ENCODE results near the gene PCGF3. TPM values are rescaled to one million over a fixed set of nuclear protein-coding genes. Genes with fewer than 3 reads are reported as not detected.

Gene PCGF3
- total RNA-seq, 2 experiments from 2014 or later, result 24.7 to 25.9 TPM

DNA sequence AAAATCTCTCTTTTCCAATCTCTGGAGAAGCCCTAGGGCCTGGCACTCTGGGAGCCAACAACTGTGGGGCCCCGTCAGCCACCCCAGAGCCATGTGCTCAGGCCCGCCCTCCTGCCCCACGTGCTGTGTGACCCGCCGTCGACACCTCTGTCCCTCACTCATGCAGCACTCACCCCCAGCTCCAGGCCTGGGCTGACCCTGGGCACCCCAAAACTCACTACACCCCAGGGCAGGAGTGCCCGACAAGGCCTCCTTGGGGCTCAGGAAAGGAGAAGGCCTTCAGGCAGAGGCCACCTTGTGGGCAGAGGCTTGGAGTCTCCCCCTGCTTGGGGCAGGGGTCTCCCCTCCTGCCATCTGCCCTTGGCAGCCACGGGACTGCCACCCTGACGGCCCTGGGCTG lies 25.5 kb upstream of the PCGF3 start:
- Mint-ChIP-seq H3K27ac (no peak overlapping the region), H3K4me1 (ENCODE audit: low read depth) (peaks cover 8% of the 10 kb centered on the region), H3K36me3 (ENCODE audit: low read depth) (no peaks in the 10 kb centered on the region), H3K4me3 (no peak overlapping the region), H3K9me3 (no peaks in the 10 kb centered on the region), H3K27me3 (ENCODE audit: low read depth) (peaks cover 2% of the 10 kb centered on the region)
- intact Hi-C loops (cut with micrococcal nuclease), result no loop called here
- CTCF ChIA-PET, result no interaction called here
- no peak for DNase-seq

GRCh38 chr4:680551-680927 lies 25.1 kb upstream of the PCGF3 start:
- H3K27me3 Mint-ChIP-seq (ENCODE audit: low read depth), result peaks cover 4% of the 10 kb centered on the region
- CTCF ChIA-PET, result no interaction called here
- peaks cover 8% of the 10 kb centered on the region for H3K4me1 Mint-ChIP-seq (ENCODE audit: low read depth)
- intact Hi-C loops (cut with micrococcal nuclease), result no loop called here
- DNase-seq, result no peak
- peak overlapping the region; percentile 18 for H3K4me3 Mint-ChIP-seq
- H3K9me3 Mint-ChIP-seq, result no peaks in the 10 kb centered on the region
- H3K36me3 Mint-ChIP-seq (ENCODE audit: low read depth), result no peaks in the 10 kb centered on the region
- no peak overlapping the region for H3K27ac Mint-ChIP-seq

- peaks cover 4% of the 10 kb centered on the region for H3K4me1 Mint-ChIP-seq (ENCODE audit: low read depth)
- intact Hi-C loops (cut with micrococcal nuclease), result no loop called here
- no peak overlapping the region for H3K27ac Mint-ChIP-seq
- peak overlapping the region; percentile 18 for H3K4me3 Mint-ChIP-seq
- H3K27me3 Mint-ChIP-seq (ENCODE audit: low read depth), result peaks cover 4% of the 10 kb centered on the region
- H3K36me3 Mint-ChIP-seq (ENCODE audit: low read depth), result no peaks in the 10 kb centered on the region
- H3K9me3 Mint-ChIP-seq, result no peaks in the 10 kb centered on the region
- DNase-seq, result peak; percentile 33
- CTCF ChIA-PET, result no interaction called here
These were observed 24.5 kb upstream of the PCGF3 start for GRCh38 chr4:680928-681645.

DNA sequence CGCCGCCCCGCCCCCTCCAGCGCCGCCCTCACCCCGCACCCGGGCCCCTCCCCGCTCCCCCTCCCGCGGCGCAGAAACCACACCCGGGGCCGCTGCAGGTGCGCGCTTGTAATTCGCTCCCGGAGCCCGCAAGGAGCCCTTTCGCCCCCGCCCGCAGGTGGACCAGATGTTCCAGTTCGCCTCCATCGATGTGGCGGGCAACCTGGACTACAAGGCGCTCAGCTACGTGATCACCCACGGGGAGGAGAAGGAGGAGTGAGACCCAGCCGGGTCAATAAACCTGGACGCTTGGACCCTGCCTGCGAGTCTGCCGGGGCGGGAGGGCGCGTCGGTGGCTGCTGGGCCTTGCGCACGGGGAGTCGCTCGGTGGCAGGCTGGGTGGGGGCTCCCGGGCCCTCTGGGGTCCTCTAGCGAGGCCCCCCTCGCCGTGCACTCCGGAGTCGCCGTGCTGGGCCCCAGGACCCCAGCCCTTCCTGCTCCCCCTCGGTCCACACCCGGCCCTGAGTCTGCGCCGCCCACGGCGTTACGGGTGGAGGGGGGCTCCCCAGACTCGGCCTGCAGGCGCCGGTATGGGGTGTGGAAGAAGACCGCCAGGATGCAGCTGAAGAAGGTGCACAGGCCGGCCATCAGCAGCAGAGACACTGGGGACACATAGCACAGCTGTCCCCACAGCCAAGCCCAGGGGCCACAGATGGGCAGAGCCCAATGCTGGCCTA lies 23.7 kb upstream of the PCGF3 start:
- H3K9me3 Mint-ChIP-seq, result no peaks in the 10 kb centered on the region
- no peak overlapping the region for H3K27ac Mint-ChIP-seq
- H3K4me3 Mint-ChIP-seq, result no peak overlapping the region
- H3K4me1 Mint-ChIP-seq (ENCODE audit: low read depth), result peaks cover 3% of the 10 kb centered on the region
- no peak for DNase-seq
- intact Hi-C loops (cut with micrococcal nuclease), result no loop called here
- CTCF ChIA-PET, result no interaction called here
- H3K27me3 Mint-ChIP-seq (ENCODE audit: low read depth), result peaks cover 4% of the 10 kb centered on the region
- H3K36me3 Mint-ChIP-seq (ENCODE audit: low read depth), result no peaks in the 10 kb centered on the region

DNA sequence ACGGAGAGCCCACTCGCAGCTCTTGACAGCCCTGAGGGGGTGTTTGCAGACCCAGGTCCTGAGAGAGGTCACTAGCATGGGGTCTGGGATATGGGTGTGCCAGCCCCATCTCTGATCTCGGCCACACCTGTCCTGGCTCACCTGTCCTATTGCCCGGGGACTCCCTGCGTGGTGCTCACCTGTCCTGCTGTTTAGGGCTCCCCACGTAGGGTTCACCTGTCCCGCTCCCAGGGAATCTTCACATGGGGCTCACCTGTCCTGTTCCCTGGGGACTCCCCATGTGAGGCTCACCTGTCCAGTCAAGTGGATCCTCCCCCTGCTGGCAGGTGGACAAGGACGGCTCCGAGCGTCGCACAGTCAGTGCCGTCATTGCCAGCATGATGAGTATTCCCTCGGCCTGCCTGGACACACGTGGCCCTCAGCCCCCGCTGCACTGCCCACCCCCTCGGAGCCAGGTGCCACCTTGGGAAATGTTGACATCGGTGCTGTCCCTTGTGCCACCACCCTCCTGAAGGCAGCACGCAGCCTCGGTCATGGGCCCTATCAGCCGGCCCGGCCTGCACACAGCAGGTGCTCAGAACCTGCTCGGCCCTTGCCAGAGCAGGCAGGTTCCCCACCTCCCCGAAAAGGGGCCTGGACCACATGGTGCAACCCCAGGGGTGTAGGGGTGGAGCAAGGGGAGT lies 23.0 kb upstream of the PCGF3 start:
- Mint-ChIP-seq H3K36me3 (ENCODE audit: low read depth) (no peaks in the 10 kb centered on the region), H3K27me3 (ENCODE audit: low read depth) (peaks cover 5% of the 10 kb centered on the region), H3K4me3 (no peak overlapping the region), H3K27ac (no peak overlapping the region), H3K9me3 (no peaks in the 10 kb centered on the region), H3K4me1 (ENCODE audit: low read depth) (peaks cover 3% of the 10 kb centered on the region)
- CTCF ChIA-PET, result no interaction called here
- DNase-seq, result no peak
- intact Hi-C loops (cut with micrococcal nuclease), result no loop called here

- H3K27ac Mint-ChIP-seq, result no peak overlapping the region
- CTCF ChIA-PET, result interaction anchor here (1.6 kb wide), 1 partner anchor 8 kb away, joined by 9 read pairs; the partner anchor contains the start of genes ATP5ME and MYL5
- intact Hi-C loops (cut with micrococcal nuclease), result no loop called here
- H3K4me1 Mint-ChIP-seq (ENCODE audit: low read depth), result peaks cover 3% of the 10 kb centered on the region
- no peak for DNase-seq
- H3K27me3 Mint-ChIP-seq (ENCODE audit: low read depth), result peaks cover 9% of the 10 kb centered on the region
- H3K4me3 Mint-ChIP-seq, result no peak overlapping the region
- no peaks in the 10 kb centered on the region for H3K36me3 Mint-ChIP-seq (ENCODE audit: low read depth)
- no peaks in the 10 kb centered on the region for H3K9me3 Mint-ChIP-seq
These were observed 22.3 kb upstream of the PCGF3 start for GRCh38 chr4:683247-683897.

DNA sequence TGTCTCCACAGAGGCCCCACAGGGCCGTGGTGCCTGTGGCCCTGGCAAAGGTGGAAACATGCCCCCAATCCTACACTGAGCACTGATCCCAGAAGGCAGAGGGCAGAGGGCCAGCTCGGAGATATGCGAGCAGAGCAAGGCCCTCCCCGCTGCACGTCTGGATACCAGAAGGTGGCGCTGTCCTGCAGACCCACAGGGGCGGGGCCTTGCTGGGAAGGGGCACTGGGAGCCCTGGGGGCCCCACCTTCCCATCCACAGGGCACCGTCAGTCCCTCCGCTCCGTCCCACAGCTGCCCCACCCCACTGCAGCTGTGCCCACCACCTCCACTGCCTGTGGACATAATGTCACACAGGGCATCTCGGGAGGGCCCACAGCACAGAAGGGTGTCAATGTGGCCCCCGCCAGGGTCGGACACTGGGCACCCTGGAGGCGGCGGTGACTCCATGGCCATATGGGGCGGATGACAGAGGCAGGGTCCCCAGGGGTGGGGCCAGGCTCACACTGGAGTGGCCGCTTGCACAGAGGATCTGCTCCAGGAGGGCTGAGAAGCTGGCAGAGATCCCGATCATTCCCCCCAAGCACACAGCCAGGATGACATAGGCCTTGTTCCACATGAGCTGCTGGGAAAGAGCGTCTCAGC lies 21.5 kb upstream of the PCGF3 start:
- Mint-ChIP-seq H3K4me1 (ENCODE audit: low read depth) (peaks cover 3% of the 10 kb centered on the region), H3K4me3 (no peak overlapping the region), H3K9me3 (no peaks in the 10 kb centered on the region), H3K36me3 (ENCODE audit: low read depth) (no peaks in the 10 kb centered on the region), H3K27me3 (ENCODE audit: low read depth) (peaks cover 9% of the 10 kb centered on the region), H3K27ac (no peak overlapping the region)
- CTCF ChIA-PET, result interaction anchor here (1.6 kb wide), 1 partner anchor 9 kb away, joined by 9 read pairs; the partner anchor contains the start of genes ATP5ME and MYL5
- intact Hi-C loops (cut with micrococcal nuclease), result no loop called here
- peak; percentile 57 for DNase-seq

- peaks cover 9% of the 10 kb centered on the region for H3K27me3 Mint-ChIP-seq (ENCODE audit: low read depth)
- no peak for DNase-seq
- H3K36me3 Mint-ChIP-seq (ENCODE audit: low read depth), result no peaks in the 10 kb centered on the region
- no peak overlapping the region for H3K27ac Mint-ChIP-seq
- H3K9me3 Mint-ChIP-seq, result no peaks in the 10 kb centered on the region
- H3K4me3 Mint-ChIP-seq, result no peak overlapping the region
- intact Hi-C loops (cut with micrococcal nuclease), result no loop called here
- CTCF ChIA-PET, result interaction anchor here (1.6 kb wide), 1 partner anchor 10 kb away, joined by 9 read pairs; the partner anchor contains the start of genes ATP5ME and MYL5
- peaks cover 3% of the 10 kb centered on the region for H3K4me1 Mint-ChIP-seq (ENCODE audit: low read depth)
These were observed 20.9 kb upstream of the PCGF3 start for GRCh38 chr4:684623-685327.

DNA sequence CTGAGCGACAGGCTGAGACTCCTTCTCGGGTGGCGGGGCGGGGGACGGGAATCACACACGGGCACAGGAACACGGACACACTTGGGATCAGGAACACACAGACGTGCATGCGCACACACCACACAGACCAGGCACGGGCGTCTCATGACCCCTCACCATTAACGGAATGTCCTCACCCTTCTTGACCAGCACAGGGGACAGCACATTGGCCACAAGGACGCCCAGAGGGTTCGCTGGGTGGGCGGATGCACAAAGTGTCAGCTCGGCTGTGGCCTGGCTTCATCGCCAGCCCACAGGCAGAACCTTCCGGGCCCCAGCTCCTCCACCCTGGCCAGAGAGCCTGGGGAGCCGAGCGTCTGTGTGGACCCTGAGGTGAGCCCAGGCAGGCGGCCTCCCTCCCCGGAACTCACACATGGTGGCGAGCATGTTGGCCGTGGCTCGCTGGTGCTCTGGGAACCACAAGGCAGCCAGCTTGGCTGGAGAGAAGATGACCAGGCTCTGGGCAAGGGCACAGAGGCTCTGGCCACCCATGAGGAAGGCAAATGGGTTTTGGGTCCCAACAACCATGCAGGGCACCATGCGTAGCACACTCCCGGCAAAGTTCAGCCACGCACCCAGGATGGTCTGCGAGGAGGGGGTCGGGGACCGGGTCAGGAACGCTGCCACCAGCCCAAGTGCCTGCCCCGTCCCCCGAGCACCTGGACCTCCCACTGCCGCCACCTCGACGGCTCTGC lies 19.8 kb upstream of the PCGF3 start:
- DNase-seq, result no peak
- intact Hi-C loops (cut with micrococcal nuclease), result no loop called here
- H3K4me1 Mint-ChIP-seq (ENCODE audit: low read depth), result peaks cover under 1% of the 10 kb centered on the region
- H3K27ac Mint-ChIP-seq, result no peak overlapping the region
- H3K4me3 Mint-ChIP-seq, result no peak overlapping the region
- no peaks in the 10 kb centered on the region for H3K36me3 Mint-ChIP-seq (ENCODE audit: low read depth)
- no peaks in the 10 kb centered on the region for H3K9me3 Mint-ChIP-seq
- CTCF ChIA-PET, result no interaction called here
- H3K27me3 Mint-ChIP-seq (ENCODE audit: low read depth), result peaks cover 18% of the 10 kb centered on the region

DNA sequence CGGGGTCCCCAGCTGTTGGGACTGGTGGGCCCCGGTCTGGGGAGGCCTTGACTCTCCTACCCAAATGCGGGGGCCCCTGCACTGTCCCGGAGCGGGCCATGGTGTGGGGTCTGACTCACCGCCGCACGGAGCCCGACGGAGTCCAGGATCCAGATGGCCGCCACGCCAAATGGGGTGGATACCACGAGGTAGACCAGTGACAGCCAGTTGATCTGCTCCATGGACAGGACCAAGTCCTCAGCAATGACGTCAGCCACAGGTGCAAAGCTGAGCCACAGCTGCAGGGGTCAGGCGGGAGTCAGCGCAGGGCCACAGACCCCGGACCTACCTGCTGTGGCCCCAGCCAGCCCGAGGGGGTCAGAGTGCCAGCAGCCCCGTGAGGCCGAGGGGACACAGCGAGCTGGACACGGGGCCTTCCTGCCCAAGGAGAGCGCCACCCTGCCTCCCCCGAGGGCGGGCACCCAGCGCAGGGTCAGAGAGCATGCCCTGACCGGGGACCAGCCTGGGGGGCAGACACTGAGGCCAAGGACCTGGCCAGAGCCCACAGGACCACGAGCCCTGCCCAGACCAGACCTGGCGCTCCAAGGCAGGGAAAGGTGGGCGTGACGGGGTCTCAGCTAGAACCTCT lies 19.1 kb upstream of the PCGF3 start:
- CTCF ChIA-PET, result no interaction called here
- intact Hi-C loops (cut with micrococcal nuclease), result no loop called here
- Mint-ChIP-seq H3K27ac (no peak overlapping the region), H3K4me1 (ENCODE audit: low read depth) (no peaks in the 10 kb centered on the region), H3K36me3 (ENCODE audit: low read depth) (no peaks in the 10 kb centered on the region), H3K27me3 (ENCODE audit: low read depth) (peaks cover 19% of the 10 kb centered on the region), H3K9me3 (no peaks in the 10 kb centered on the region), H3K4me3 (no peak overlapping the region)
- DNase-seq, result no peak

Data from activated naive CD4-positive, alpha-beta T cell treated with anti-CD3 and anti-CD28 coated beads for 36 hours (primary cell).